GM06990 (cell line): ENCODE data around the gene IRF4.

Experiments
- DNase-seq: peaks from one replicate; pipeline ENCODE4 v3.0.0-alpha.2; 2011; ENCODE audit not compliant: insufficient read length; ENCODE audit errors: extremely low read depth
- H3K27me3 ChIP-seq: replicated peaks from 2 replicates; pipeline ENCODE4 v1.6.0; 2011; ENCODE audit warnings: low read length; ENCODE audit not compliant: control insufficient read depth, insufficient read depth
- H3K36me3 ChIP-seq: 2 replicates; pipeline ENCODE4 v1.5.1; 2011; ENCODE audit warnings: low read length; ENCODE audit not compliant: control insufficient read depth, insufficient read depth
- H3K4me3 ChIP-seq: replicated peaks from 2 replicates; pipeline ENCODE4 v1.5.1; 2011; ENCODE audit warnings: low read depth, mild to moderate bottlenecking, control low read depth, low read length
- CTCF ChIP-seq: IDR thresholded peaks from 2 replicates; pipeline ENCODE4 v1.5.1; 2011; ENCODE audit warnings: low read length, control low read depth, mild to moderate bottlenecking, inconsistent platforms; ENCODE audit not compliant: insufficient read depth, poor library complexity, severe bottlenecking

Gene IRF4

GRCh38 chr6:441126-441920 is 49.8 kb downstream of the IRF4 start:
- no peak for DNase-seq
- H3K4me3 ChIP-seq, result no peak overlapping the region
- H3K27me3 ChIP-seq, result no peaks in the 10 kb centered on the region; the same call in 1 of the 2 replicates
- H3K36me3 ChIP-seq, result no peaks in the 10 kb centered on the region
- no peak for TF ChIP-seq CTCF

- H3K4me3 ChIP-seq, result no peak overlapping the region
- H3K36me3 ChIP-seq, result no peaks in the 10 kb centered on the region
- DNase-seq, result no peak
- TF ChIP-seq CTCF, result no peak
- no peaks in the 10 kb centered on the region; the same call in 1 of the 2 replicates for H3K27me3 ChIP-seq
Observed at GRCh38 chr6:443621-444159, 52.1 kb downstream of the IRF4 start.

GRCh38 chr6:444653-445275 is 53.2 kb downstream of the IRF4 start:
- Histone ChIP-seq H3K27me3 (no peaks in the 10 kb centered on the region; the same call in 1 of the 2 replicates), H3K4me3 (no peak overlapping the region), H3K36me3 (no peaks in the 10 kb centered on the region)
- TF ChIP-seq CTCF, result no peak
- DNase-seq, result no peak

DNA sequence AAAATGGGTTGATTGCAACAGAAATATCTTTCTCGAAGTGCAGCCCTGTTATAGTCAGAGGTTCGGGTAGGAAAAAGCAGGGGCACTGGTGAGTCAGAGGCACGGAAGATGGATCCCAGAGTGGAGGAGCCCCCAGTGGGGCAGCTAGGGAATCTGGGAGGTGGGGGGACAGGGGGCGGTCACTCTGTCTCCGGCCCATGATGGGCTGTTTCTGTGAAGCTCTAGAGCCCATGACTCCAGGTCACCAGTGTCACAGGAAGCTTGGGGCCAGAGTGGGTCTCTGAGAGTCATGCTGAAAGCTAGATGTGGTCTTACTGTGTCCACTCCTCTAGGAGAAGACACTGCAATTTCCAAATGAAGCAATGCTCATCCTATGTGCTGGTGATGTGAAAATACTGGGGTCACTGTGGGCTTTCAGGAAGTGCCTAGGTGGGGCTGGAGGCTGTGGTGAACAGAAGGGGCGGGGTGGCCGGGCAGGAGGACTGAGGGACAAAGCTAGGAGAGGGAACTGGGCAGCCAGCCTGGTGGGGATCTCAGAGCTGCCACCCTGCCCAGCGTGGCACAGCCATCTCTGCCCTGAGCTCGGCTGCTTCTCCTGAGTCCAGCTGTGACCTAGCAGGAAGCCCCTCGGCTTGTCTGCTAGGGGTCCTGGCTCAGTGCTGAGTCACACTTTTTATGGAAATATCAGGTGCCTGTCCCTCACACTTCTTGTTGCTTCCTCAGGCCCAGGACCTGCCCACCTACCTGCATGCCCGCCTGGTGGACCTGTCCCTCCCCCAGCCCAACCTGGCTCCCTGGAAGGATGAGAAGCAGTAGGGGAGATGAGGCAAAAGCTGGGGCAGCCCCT is 54.2 kb downstream of the IRF4 start:
- no peak for TF ChIP-seq CTCF

DNA sequence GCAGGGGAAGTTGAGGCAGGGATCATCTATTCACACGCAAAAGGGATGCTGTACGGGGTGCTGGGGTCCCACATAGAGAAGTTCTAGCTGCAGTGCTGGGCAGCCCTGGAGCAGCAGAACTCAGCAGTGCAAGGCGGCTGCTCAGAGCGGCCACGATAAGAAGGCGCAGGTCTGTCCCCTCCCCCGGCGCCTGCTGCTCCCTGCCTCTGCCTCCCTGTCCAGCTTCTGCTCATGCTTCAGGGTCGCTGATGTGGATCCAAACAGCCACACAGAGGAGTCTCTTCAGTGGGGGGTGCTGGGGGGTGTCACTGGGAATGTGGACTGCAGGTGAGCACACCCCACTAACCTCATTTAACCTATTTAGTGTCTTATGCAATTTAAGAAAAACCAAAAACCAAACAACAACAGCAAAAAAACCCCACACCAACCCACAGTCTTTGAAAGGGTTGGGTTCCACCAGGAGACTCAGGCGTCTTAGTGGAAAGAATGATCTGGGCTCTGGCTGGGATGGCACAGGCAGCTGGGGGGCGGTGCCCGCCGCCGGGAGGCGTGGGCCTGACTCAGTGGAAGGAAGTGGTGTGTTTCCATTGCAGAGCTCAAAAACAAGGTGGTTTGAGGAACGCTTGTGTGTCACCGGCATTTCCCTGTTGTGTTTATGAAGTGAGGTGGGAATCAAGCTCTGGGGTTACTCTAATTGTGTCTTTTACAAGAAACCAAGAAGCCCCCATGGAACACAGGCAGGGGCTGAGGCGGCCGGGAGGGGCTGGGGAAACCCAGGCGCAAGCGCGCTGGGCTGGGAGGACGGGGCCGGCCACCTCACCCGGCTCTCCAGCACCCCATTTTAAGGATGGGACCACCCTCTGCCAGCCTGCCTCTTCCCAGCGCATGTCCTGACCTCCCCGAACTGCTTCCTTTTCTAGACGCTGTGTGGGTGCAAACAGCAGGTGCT is 55.1 kb downstream of the IRF4 start:
- no peak for TF ChIP-seq CTCF
- H3K4me3 ChIP-seq, result no peak overlapping the region
- H3K36me3 ChIP-seq, result no peaks in the 10 kb centered on the region
- DNase-seq, result peak; percentile 41
- H3K27me3 ChIP-seq, result no peaks in the 10 kb centered on the region; the same call in 1 of the 2 replicates

More for the DNA sequence above, 54.2 kb downstream of the IRF4 start:
- Histone ChIP-seq H3K4me3 (no peak overlapping the region), H3K36me3 (no peaks in the 10 kb centered on the region), H3K27me3 (no peaks in the 10 kb centered on the region; the same call in 1 of the 2 replicates)
- DNase-seq, result no peak
